Smooth muscle cell (in vitro differentiated cells): ENCODE data around the gene CPEB2. TPM values are rescaled to one million over a fixed set of nuclear protein-coding genes. Genes with fewer than 3 reads are reported as not detected.

Source experiments
- DNase-seq: peaks from one replicate; lab custom pipeline; 2025; ENCODE audit not compliant: unreplicated experiment; lab: John Stamatoyannopoulos, UW
- H2AFZ ChIP-seq: fragments of 200-600 bp; sonication (generic); 2 replicates; pipeline ENCODE4 v1.6.0; 2016; ENCODE audit warnings: antibody characterized with exemption, low read depth, mild to moderate bottlenecking
- H3F3A ChIP-seq: fragments of 200-600 bp; sonication (generic); 2 replicates; pipeline ENCODE4 v1.6.0; 2017; ENCODE audit warnings: antibody characterized with exemption, low read depth
- H3K27ac ChIP-seq: fragments of 200-600 bp; sonication (generic); 2 replicates; pipeline ENCODE4 v1.5.1; 2016; ENCODE audit warnings: low read depth, mild to moderate bottlenecking
- H3K27me3 ChIP-seq: fragments of 200-600 bp; sonication (generic); 2 replicates; pipeline ENCODE4 v1.6.1; 2016; ENCODE audit warnings: low read depth, mild to moderate bottlenecking
- H3K36me3 ChIP-seq: fragments of 200-600 bp; sonication (generic); 2 replicates; pipeline ENCODE4 v1.5.1; 2016; ENCODE audit warnings: low read depth
- H3K4me1 ChIP-seq: fragments of 200-600 bp; sonication (generic); 2 replicates; pipeline ENCODE4 v1.5.1; 2016; ENCODE audit warnings: low read depth
- H3K4me2 ChIP-seq: fragments of 200-600 bp; sonication (generic); 2 replicates; pipeline ENCODE4 v1.6.0; 2016; ENCODE audit warnings: mild to moderate bottlenecking
- H3K4me3 ChIP-seq: fragments of 200-600 bp; sonication (generic); 2 replicates; pipeline ENCODE4 v1.5.1; 2016; ENCODE audit warnings: mild to moderate bottlenecking
- H3K79me2 ChIP-seq: fragments of 200-600 bp; sonication (generic); 2 replicates; pipeline ENCODE4 v1.6.0; 2016; ENCODE audit warnings: low read depth, mild to moderate bottlenecking
- H3K9ac ChIP-seq: fragments of 200-600 bp; sonication (generic); 2 replicates; pipeline ENCODE4 v1.6.0; 2016; ENCODE audit warnings: low read depth
- H3K9me3 ChIP-seq: fragments of 200-600 bp; sonication (generic); replicated peaks from 2 replicates; pipeline ENCODE4 v1.5.1; 2016; ENCODE audit warnings: low read depth
- H4K20me1 ChIP-seq: fragments of 200-600 bp; sonication (generic); 2 replicates; pipeline ENCODE4 v1.6.0; 2016; ENCODE audit warnings: low read depth
- WGBS: methylation state at CpG from one replicate; pipeline ENCODE4 v1.1.7; 2016; ENCODE audit warnings: low lambda C conversion rate; 5-methylcytosine and 5-hydroxymethylcytosine counted together
- polyA plus RNA-seq: library from polyadenylated mRNA; unstranded; fragments of >200 nt; fragmentation: Nextera tagmentation; extraction: Ambion mirVana; gene quantifications from 2 replicates; pipeline ENCODE4 v1.2.1, GENCODE V29; 2016
- total RNA-seq: library from RNA; depleted of rRNA; stranded (reverse); fragments of >200 nt; gene quantifications from 2 replicates; pipeline ENCODE4 v1.2.3, GENCODE V29; 2014
- TF ChIP-seq, protein P1 (sequence below): fragments of 200-600 bp; sonication (generic); IDR thresholded peaks from 2 replicates; pipeline ENCODE4 v1.5.1; 2017; ENCODE audit warnings: borderline replicate concordance, mild to moderate bottlenecking, antibody characterized with exemption; ENCODE audit not compliant: insufficient read depth, poor library complexity, severe bottlenecking

CPEB2 gene
- total and polyA plus RNA-seq, 2 experiments from 2014 or later, result 5.8 to 35.4 TPM

DNA sequence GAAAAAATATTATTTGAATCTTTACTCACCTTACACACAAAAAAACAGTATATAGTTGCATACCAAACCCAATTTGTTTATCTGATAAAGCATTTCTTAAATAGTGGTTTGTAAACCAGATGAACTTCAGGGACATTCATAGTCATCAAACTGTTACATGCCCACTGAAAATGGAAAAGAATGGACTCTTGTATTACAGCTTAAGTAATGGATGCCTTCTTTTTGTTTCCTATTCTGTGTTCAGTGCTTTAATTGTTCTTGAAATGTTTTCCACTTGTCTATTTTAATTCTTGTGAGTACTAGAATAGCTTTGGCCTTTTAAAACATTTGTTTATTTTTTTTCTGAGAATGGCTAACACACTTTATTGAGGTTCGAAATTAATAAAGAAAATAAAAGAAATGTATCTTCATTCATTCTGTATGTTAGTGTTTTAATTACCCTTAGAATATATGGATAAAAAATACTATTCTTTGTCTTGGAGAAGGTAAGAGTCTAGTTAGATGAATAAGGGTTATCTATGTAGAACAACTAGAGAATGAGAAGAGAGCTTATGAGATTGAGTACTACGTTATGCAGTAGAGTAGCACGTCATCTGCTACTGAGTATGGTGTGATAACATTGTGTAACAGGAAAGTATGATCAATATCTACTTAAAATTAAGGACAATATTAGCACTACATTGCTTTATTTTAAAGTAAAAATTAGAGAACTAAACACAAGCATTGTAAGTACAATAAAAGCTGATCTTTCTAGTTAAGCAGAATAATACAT lies 9.9 kb downstream of the CPEB2 start:
- Histone ChIP-seq H3K27me3 (no peaks in the 10 kb centered on the region), H3K4me1 (no peaks in the 10 kb centered on the region), H3K27ac (no peak overlapping the region), H3K9ac (no peak overlapping the region), H4K20me1 (peaks cover 98% of the 10 kb centered on the region), H3K9me3 (no peaks in the 10 kb centered on the region), H3K4me2 (no peak overlapping the region), H3K36me3 (peaks cover 37% of the 10 kb centered on the region), H3K79me2 (peaks cover 72% of the 10 kb centered on the region), H2AFZ (no peak overlapping the region), H3K4me3 (no peak overlapping the region), H3F3A (no peaks in the 10 kb centered on the region)
- TF ChIP-seq, protein P1, sequence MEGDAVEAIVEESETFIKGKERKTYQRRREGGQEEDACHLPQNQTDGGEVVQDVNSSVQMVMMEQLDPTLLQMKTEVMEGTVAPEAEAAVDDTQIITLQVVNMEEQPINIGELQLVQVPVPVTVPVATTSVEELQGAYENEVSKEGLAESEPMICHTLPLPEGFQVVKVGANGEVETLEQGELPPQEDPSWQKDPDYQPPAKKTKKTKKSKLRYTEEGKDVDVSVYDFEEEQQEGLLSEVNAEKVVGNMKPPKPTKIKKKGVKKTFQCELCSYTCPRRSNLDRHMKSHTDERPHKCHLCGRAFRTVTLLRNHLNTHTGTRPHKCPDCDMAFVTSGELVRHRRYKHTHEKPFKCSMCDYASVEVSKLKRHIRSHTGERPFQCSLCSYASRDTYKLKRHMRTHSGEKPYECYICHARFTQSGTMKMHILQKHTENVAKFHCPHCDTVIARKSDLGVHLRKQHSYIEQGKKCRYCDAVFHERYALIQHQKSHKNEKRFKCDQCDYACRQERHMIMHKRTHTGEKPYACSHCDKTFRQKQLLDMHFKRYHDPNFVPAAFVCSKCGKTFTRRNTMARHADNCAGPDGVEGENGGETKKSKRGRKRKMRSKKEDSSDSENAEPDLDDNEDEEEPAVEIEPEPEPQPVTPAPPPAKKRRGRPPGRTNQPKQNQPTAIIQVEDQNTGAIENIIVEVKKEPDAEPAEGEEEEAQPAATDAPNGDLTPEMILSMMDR, result no peak
- no peak for DNase-seq
- 84% methylated on average over 3 of the region's 3 CpGs for WGBS

DNA sequence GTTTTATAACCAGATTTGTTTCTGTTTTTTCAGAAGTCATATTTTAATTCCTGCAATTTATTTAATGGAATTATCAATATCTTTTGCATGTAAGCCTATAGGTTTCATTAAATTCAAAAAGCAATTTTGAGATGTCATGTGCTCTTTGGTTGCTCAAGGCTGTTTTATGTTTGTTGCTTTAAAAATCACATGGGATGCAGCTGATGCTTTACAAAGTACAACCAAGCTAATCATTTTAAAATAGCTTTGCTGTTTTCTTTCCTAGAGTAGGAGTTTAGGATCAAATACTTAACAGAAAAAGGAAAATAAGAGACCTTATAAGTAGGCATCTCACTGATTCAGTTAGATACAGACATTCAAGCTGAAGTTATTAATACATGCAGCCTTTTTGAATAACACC lies 11.3 kb downstream of the CPEB2 start:
- H3K4me2 ChIP-seq, result no peak overlapping the region
- TF ChIP-seq, protein P1, result no peak
- peaks cover 66% of the 10 kb centered on the region for H3K79me2 ChIP-seq
- H4K20me1 ChIP-seq, result peaks cover 92% of the 10 kb centered on the region
- DNase-seq, result no peak
- H3K4me1 ChIP-seq, result no peaks in the 10 kb centered on the region
- no peak overlapping the region for H3K9ac ChIP-seq
- no peaks in the 10 kb centered on the region for H3K9me3 ChIP-seq
- H3F3A ChIP-seq, result no peaks in the 10 kb centered on the region
- H3K36me3 ChIP-seq, result peaks cover 44% of the 10 kb centered on the region
- H2AFZ ChIP-seq, result no peak overlapping the region
- no peak overlapping the region for H3K4me3 ChIP-seq
- H3K27me3 ChIP-seq, result no peaks in the 10 kb centered on the region
- H3K27ac ChIP-seq, result no peak overlapping the region

DNA sequence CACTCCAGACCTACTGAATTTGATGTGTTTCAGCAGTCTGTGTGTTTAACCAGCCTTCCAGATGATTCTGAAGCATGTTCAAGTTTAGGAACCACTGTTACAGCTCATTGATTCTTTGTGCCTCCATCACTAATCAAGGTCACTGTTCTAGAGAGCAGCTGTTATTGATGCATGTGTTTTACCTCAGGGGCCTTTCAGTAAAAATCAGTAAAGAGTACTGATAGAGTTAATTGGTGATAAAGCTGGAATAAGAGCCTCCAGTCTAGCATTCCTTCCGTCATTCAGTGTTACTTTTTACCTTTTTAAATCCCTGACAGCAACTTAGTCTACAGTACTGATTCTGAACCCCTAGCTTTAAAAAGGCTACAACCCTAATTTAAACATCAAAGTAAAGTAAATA lies 12.9 kb downstream of the CPEB2 start:
- Histone ChIP-seq H3K79me2 (peaks cover 58% of the 10 kb centered on the region), H3K4me2 (no peak overlapping the region), H2AFZ (no peak overlapping the region), H3K9ac (no peak overlapping the region), H3K27ac (no peak overlapping the region), H3K4me3 (no peak overlapping the region), H3K4me1 (no peaks in the 10 kb centered on the region), H3F3A (no peaks in the 10 kb centered on the region), H3K36me3 (peaks cover 34% of the 10 kb centered on the region), H3K27me3 (no peaks in the 10 kb centered on the region), H4K20me1 (peaks cover 89% of the 10 kb centered on the region), H3K9me3 (no peaks in the 10 kb centered on the region)
- no peak for DNase-seq
- 83% methylated on average over 1 of the region's 1 CpG for WGBS
- TF ChIP-seq, protein P1, result no peak

DNA sequence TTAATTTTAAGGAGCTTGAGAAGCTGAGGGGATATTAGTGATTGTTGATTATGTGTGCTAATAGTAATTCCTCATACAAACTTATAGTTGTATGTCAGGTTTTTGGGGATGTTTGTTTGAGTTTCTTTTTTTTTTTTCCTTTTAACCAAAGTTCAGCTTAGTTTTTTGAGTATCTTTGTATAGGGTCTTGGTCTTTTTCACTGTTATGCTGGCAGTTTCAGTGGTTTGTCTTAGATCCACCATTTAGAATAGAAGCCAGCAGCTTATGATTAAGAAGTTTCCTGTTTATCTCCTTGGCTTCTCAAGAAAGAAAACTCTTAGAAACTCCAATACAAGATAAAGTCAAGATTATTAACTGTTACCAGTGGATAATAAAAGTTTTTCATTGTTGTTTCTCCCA lies 16.1 kb downstream of the CPEB2 start:
- H3K27ac ChIP-seq, result no peak overlapping the region
- no peak overlapping the region for H3K9ac ChIP-seq
- no peaks in the 10 kb centered on the region for H3K27me3 ChIP-seq
- no peak overlapping the region for H3K4me3 ChIP-seq
- H3F3A ChIP-seq, result no peaks in the 10 kb centered on the region
- peaks cover 87% of the 10 kb centered on the region for H4K20me1 ChIP-seq
- TF ChIP-seq, protein P1, result no peak
- H3K36me3 ChIP-seq, result peaks cover 36% of the 10 kb centered on the region
- H3K4me1 ChIP-seq, result no peaks in the 10 kb centered on the region
- H3K4me2 ChIP-seq, result no peak overlapping the region
- DNase-seq, result no peak
- H3K9me3 ChIP-seq, result no peaks in the 10 kb centered on the region
- H3K79me2 ChIP-seq, result peaks cover 56% of the 10 kb centered on the region
- no peak overlapping the region for H2AFZ ChIP-seq
